Vagina (tissue), 2 donors: ENCODE data around the gene PARD3.

Experiments used
- CTCF ChIP-seq, 3 experiments: fragments of 450-650 bp in 2 of 3; fragments of 200-600 bp in 1 of 3; sonication (generic) in 1 of 3; IDR thresholded peaks; one replicate each; pipeline ENCODE4 v1.5.1; 2017 to 2019; ENCODE audit warnings: antibody characterized with exemption in 3 of 3, mild to moderate bottlenecking in 2 of 3, moderate library complexity in 2 of 3
- POLR2AphosphoS5 ChIP-seq, 2 donors: sonication (generic); formaldehyde crosslinking; IDR thresholded peaks; one replicate each; pipeline ENCODE4 v1.9.0; 2017; ENCODE audit warnings: antibody characterized with exemption in 2 of 2, mild to moderate bottlenecking in 2 of 2, low read depth in 1 of 2; ENCODE audit not compliant: insufficient read depth in 1 of 2

- no peak for TF ChIP-seq CTCF (IDR thresholded peaks at IDR 0.05)
- no peak for TF ChIP-seq POLR2AphosphoS5 (IDR thresholded peaks at IDR 0.05; ENCODE audit: insufficient read depth in 1 of 2, low read depth in 1 of 2)
Observed at GRCh38 chr10:34137201-34137600, 677.9 kb downstream of the PARD3 start.
